Measurements from ENCODE around the gene NWD2.
"Not testable (repeated sequence)": the region's sequence is repeated elsewhere in the genome, so short reads cannot be mapped to it uniquely, and the experiment has no call there.

Gene NWD2
- total RNA-seq, result 0 reads per million in 4 experiments

- no peak for DNase-seq
These were observed at the start of gene NWD2 for GRCh38 chr4:37244583-37245390. NWD2 (plus strand) TSS chr4:37244743; CDS start chr4:37245068, 325 bp downstream.

- DNase-seq, result no peak
These were observed 46.6 kb upstream of the NWD2 start for GRCh38 chr4:37197899-37198298.

GRCh38 chr4:37204740-37205139 lies 39.8 kb upstream of the NWD2 start:
- DNase-seq, result not testable (repeated sequence)

- no peak for DNase-seq
These were observed 28.3 kb upstream of the NWD2 start for GRCh38 chr4:37216209-37216608.

- DNase-seq, result no peak
These were observed 25.3 kb upstream of the NWD2 start for GRCh38 chr4:37219242-37219641.

GRCh38 chr4:37219990-37220389 lies 24.6 kb upstream of the NWD2 start:
- no peak for DNase-seq

- DNase-seq, result no peak
These were observed 23.9 kb upstream of the NWD2 start for GRCh38 chr4:37220685-37221084.

- DNase-seq, result no peak
These were observed 20.8 kb upstream of the NWD2 start for GRCh38 chr4:37223732-37224131.

GRCh38 chr4:37224854-37225253 lies 19.7 kb upstream of the NWD2 start:
- no peak for DNase-seq

GRCh38 chr4:37225778-37226177 lies 18.8 kb upstream of the NWD2 start:
- DNase-seq, result no peak

- no peak for DNase-seq
These were observed 12.2 kb upstream of the NWD2 start for GRCh38 chr4:37232315-37232714.

- no peak for DNase-seq
These were observed 8.4 kb upstream of the NWD2 start for GRCh38 chr4:37236165-37236564.

- DNase-seq, result no peak
These were observed 2.9 kb upstream of the NWD2 start for GRCh38 chr4:37241647-37242046.

- no peak for DNase-seq
These were observed 1.5 kb upstream of the NWD2 start for GRCh38 chr4:37243051-37243450.

- DNase-seq, result no peak
These were observed 591 bp upstream of the NWD2 start for GRCh38 chr4:37243722-37244582.

- no peak for DNase-seq
These were observed 930 bp downstream of the NWD2 start for GRCh38 chr4:37245391-37245954.

- no peak for DNase-seq
These were observed 2.3 kb downstream of the NWD2 start for GRCh38 chr4:37246891-37247290.

GRCh38 chr4:37258221-37258620 lies 13.7 kb downstream of the NWD2 start:
- no peak for DNase-seq

GRCh38 chr4:37268319-37268718 lies 23.8 kb downstream of the NWD2 start:
- DNase-seq, result no peak

GRCh38 chr4:37279121-37279520 lies 34.6 kb downstream of the NWD2 start:
- DNase-seq, result no peak

- DNase-seq, result no peak
These were observed 35.5 kb downstream of the NWD2 start for GRCh38 chr4:37279894-37280592.

GRCh38 chr4:37299468-37299867 lies 54.9 kb downstream of the NWD2 start:
- no peak for DNase-seq

GRCh38 chr4:37304612-37305011 lies 60.1 kb downstream of the NWD2 start:
- no peak for DNase-seq

Measured in effector CD8-positive, alpha-beta T cell (primary cell).